ENCODE data around the gene ZNHIT3. TPM values are rescaled to one million over a fixed set of nuclear protein-coding genes. Genes with fewer than 3 reads are reported as not detected.
A peak's percentile ranks its signal among the peaks of the same experiment; 100 is the strongest.

ZNHIT3 gene
- polyA plus RNA-seq, 1 experiment = 74.0 TPM

DNA sequence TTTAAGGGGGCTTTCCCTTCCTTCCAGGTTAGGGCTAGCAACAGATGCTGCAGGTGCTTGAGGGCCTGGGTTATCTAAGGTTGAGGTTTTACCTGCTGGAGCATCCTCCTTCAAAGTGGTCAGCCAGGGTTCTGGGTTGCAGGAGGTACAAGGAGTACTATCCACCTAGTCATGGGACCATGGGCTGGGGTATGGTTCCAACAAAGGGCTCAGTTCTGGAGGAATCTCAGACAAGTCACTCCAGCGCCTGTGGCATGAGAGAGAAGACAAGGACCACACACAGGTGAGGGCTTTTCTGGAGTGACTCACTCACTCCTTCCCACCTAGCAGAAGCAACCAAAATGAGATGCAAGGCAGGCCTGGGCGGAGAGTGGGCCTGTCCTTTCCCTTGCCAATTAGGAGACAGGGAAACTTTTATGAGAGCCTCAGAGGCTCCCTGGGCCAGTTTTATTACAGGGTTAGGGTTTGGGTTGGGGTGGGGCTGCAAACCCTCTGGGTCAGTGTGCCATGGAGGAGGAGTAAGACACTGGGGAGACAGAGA is 46.0 kb downstream of the ZNHIT3 start:
- Histone ChIP-seq H3K4me3 (ENCODE audit: low read depth, low read length) (no peak overlapping the region), H3K9me3 (ENCODE audit: control insufficient read depth, insufficient read depth, low read length) (no peaks in the 10 kb centered on the region; the same call in 1 of the 2 replicates), H3K27ac (ENCODE audit: low read depth, low read length) (no peak overlapping the region), H3K27me3 (ENCODE audit: control insufficient read depth, insufficient read depth, low read length) (no peaks in the 10 kb centered on the region)
- ChIA-PET POLR2A (no interaction called here), CTCF (no interaction called here)
- TF ChIP-seq, protein P1, sequence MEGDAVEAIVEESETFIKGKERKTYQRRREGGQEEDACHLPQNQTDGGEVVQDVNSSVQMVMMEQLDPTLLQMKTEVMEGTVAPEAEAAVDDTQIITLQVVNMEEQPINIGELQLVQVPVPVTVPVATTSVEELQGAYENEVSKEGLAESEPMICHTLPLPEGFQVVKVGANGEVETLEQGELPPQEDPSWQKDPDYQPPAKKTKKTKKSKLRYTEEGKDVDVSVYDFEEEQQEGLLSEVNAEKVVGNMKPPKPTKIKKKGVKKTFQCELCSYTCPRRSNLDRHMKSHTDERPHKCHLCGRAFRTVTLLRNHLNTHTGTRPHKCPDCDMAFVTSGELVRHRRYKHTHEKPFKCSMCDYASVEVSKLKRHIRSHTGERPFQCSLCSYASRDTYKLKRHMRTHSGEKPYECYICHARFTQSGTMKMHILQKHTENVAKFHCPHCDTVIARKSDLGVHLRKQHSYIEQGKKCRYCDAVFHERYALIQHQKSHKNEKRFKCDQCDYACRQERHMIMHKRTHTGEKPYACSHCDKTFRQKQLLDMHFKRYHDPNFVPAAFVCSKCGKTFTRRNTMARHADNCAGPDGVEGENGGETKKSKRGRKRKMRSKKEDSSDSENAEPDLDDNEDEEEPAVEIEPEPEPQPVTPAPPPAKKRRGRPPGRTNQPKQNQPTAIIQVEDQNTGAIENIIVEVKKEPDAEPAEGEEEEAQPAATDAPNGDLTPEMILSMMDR (IDR thresholded peaks at IDR 0.05; ENCODE audit: low read depth, low read length) = no peak
- no peak for DNase-seq (ENCODE audit: low read depth, low spot score)

DNA sequence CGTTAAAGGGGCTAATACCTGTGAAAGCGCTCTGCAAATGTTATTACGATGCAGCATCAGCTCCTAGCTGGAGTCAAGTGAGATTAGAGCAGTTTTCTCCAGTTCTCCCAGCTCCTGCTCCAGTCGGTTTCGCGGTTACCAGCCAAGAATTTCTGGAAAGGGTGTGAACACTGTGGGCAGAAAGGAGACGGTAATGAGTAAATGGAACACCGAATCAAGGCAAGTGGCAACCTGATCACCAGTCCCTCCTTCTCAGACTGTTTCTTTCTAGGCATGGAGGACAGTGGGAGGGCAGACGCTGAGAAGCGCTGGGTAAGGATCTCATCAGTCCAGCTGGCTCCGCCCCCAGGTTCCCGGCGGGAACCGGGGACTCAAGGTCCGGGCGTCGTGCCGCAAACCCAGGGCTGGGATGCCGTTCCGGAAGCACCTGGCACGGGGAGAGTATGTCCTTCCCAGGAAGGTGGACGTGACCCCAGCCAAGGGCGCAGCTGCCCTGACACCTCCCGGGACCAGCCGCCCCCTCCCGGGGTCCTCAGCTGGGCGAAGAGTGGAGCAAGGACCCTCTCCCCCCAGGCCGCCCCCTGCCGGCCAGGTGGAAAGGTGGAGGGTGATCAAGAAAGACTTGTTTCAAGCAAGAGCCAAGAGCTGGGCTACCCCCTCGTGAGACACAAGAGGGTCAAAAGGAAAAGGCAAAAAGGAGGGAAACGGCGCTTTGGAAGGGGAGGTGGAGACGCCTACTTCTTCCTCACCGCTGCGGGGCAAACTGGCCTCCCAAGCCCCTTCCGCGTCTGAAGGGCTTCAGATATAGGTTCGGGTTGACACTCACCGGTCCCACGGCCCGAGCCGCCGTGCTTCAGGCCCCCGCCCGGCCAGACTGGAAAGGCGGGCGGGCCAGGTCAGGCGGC is 47.7 kb downstream of the ZNHIT3 start:
- H3K27me3 ChIP-seq (ENCODE audit: control insufficient read depth, insufficient read depth, low read length) = no peaks in the 10 kb centered on the region
- peak overlapping the region; percentile 77 for H3K27ac ChIP-seq (ENCODE audit: low read depth, low read length)
- ChIA-PET CTCF (interaction anchor here (0.6 to 1.5 kb wide), 4 partner anchors 9 to 51 kb away, joined by 3 to 5 read pairs (median 4); no protein-coding TSS in a partner anchor), POLR2A (interaction anchor here (3.0 kb wide), 1 partner anchor 11 kb away, joined by 40 read pairs; the partner anchor contains the start of gene GGNBP2)
- TF ChIP-seq, protein P1 (IDR thresholded peaks at IDR 0.05; ENCODE audit: low read depth, low read length) = peak; percentile 61
- H3K9me3 ChIP-seq (ENCODE audit: control insufficient read depth, insufficient read depth, low read length) = no peaks in the 10 kb centered on the region; the same call in 1 of the 2 replicates
- no peak for DNase-seq (ENCODE audit: low read depth, low spot score)
- peak overlapping the region; percentile 93 for H3K4me3 ChIP-seq (ENCODE audit: low read depth, low read length)

DNA sequence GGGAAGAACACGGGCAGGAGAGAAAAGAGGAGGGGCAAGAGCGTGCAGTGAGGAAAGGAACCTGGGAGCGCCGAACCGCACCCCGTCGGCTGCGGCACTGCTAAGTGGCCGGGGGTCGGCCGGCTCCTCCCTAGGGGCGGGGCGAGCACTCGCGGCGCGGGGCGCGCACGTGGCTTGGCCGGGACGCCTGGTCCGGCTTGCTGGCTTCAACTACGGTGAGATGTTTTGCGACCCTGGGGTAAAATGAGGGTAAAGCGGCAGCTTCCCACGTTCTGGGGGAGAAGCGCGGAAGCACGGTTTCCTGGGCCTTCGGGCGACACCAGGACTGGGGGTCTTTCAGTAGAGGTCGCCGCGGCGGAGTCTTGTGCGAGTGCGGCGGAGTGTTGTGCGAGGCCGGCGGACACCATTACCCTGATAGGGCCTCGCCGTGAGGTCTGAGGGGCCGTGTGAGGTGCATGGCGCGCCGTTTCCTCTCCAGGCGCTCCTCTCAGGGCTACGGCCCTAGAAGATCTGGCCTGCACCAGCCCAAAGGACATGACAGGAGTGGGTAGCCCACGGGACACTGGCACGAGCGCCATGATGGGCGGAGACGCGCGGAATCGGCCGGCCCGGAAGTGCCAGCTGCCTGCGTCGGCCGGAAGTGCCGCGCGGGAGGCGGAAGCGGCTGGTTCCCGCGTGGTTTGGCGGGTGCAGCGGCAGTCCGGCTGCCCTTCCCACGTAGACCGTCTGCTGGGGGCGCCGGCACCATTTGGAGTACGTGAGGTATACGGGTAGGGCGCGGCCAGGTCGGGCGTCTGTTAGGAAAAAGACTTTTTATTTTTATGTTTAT is 48.6 kb downstream of the ZNHIT3 start, which contains the start of the genes MYO19 and PIGW:
TSS of gene MYO19 (minus strand) at position 29 of the 829 bp plus-strand sequence. CDS start 2,330 bp downstream, outside the sequence.
TSS of gene PIGW (plus strand) at position 148 of the 829 bp plus-strand sequence. CDS start 2,115 bp downstream, outside the sequence.
- H3K27ac ChIP-seq (ENCODE audit: low read depth, low read length) = peak within 1 kb of the TSS; percentile 94
- TF ChIP-seq, protein P1 (IDR thresholded peaks at IDR 0.05; ENCODE audit: low read depth, low read length) = no peak
- H3K27me3 ChIP-seq (ENCODE audit: control insufficient read depth, insufficient read depth, low read length) = no peaks in the 10 kb centered on the region
- DNase-seq (ENCODE audit: low read depth, low spot score) = peak; percentile 63
- ChIA-PET POLR2A (interaction anchor here (0.6 to 3.0 kb wide), 2 partner anchors 10 to 14 kb away, joined by 4 to 40 read pairs; partner anchors contain the start of gene GGNBP2), CTCF (interaction anchor here (0.5 to 1.5 kb wide), 3 partner anchors 12 to 919 kb away, joined by 3 to 5 read pairs (median 5); no protein-coding TSS in a partner anchor)
- H3K4me3 ChIP-seq (ENCODE audit: low read depth, low read length) = peak within 1 kb of the TSS; percentile 93
- no peaks in the 10 kb centered on the region; the same call in 1 of the 2 replicates for H3K9me3 ChIP-seq (ENCODE audit: control insufficient read depth, insufficient read depth, low read length)

DNA sequence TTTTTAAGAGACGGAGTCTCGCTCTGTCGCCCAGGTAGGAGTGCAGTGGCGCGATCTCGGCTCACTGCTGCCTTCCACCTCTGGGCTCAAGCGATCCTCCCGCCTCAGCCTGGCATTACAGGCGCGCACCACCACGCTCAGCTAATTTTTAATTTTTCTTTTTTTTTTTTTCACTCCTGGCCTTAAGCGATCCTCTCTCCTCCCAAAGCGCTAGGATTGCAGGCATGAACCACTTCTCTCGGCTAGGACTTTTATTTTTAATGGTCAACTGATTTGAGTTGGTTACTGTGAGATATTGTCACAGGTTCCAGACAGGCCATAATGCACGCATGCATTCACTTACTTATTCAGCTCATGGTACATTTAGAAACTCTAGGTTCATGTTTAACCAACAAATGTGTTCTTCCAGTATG is 49.2 kb downstream of the ZNHIT3 start:
- Histone ChIP-seq H3K9me3 (ENCODE audit: control insufficient read depth, insufficient read depth, low read length) (no peaks in the 10 kb centered on the region; the same call in 1 of the 2 replicates), H3K4me3 (ENCODE audit: low read depth, low read length) (peak overlapping the region; percentile 93), H3K27me3 (ENCODE audit: control insufficient read depth, insufficient read depth, low read length) (no peaks in the 10 kb centered on the region), H3K27ac (ENCODE audit: low read depth, low read length) (peak overlapping the region; percentile 94)
- TF ChIP-seq, protein P1 (IDR thresholded peaks at IDR 0.05; ENCODE audit: low read depth, low read length) = no peak
- no peak for DNase-seq (ENCODE audit: low read depth, low spot score)
- POLR2A ChIA-PET = interaction anchor here (0.6 to 3.0 kb wide), 3 partner anchors 9 to 65 kb away, joined by 3 to 40 read pairs (median 4); partner anchors contain the start of gene GGNBP2
- CTCF ChIA-PET = no interaction called here

Data from AG04450 (cell line).